GM12892 (cell line): ENCODE data around the gene SMIM13.
"Not testable (repeated sequence)": the region's sequence is repeated elsewhere in the genome, so short reads cannot be mapped to it uniquely, and the experiment has no call there.

ENCODE experiments used
- DNase-seq: peaks from one replicate; pipeline ENCODE4 v3.0.0; 2011; ENCODE audit not compliant: insufficient read length
- FAIRE-seq: peaks from 2 replicates; lab custom pipeline; 2011; peaks lifted over from hg19 to GRCh38; lab: Jason Lieb, UNC
- POLR2A ChIP-seq: IDR thresholded peaks from 2 replicates; pipeline ENCODE4 v1.6.1; 2011; ENCODE audit warnings: low read depth, low read length, control low read depth
- POLR2AphosphoS5 ChIP-seq: IDR thresholded peaks from 2 replicates; pipeline ENCODE4 v1.6.1; 2011; ENCODE audit warnings: low read depth, low read length, control low read depth
- TAF1 ChIP-seq: IDR thresholded peaks from 2 replicates; pipeline ENCODE4 v1.6.1; 2011; ENCODE audit warnings: low read depth, mild to moderate bottlenecking, control low read depth, low read length, borderline replicate concordance

SMIM13 gene

DNA sequence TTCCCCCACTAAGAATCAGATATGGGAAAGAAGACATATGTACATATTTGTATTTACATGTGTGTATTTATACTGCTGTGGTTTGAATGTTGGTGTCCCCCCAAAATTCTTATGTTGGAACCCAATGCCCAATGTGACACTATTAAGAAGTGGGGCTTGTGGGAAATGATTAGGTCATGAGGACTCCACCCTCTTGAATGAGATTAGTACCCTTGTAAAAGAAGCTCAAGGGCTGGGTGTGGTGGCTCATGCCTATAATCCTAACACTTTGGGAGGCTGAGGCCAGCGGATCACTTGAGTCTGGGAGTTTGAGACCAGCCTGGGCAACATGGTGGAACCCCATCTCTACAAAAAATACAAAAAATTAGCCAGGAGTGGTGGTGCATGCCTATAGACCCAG lies 3.9 kb upstream of the SMIM13 start:
- TF ChIP-seq TAF1 (no peak), POLR2AphosphoS5 (no peak), POLR2A (no peak)
- FAIRE-seq (no peak), DNase-seq (no peak)

DNA sequence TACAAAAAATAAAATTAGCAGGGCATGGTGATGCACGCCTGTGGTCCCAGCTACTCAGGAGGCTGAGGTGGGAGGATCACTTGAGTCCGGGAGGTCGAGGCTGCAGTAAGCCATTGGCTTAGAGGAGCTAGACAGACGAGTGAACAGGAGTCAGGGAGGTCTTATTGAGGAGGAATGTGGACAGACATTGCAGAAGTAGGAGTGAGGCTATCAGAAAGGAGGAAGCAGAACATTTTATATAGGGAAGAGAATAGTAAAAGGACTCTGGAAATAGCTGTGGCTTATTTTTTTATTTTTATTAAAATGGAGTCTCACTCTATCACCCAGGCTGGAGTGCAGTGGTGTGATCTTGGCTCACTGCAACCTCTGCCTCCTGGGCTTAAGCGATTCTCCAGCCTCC lies 2.5 kb upstream of the SMIM13 start:
- not testable (repeated sequence) for DNase-seq, FAIRE-seq

DNA sequence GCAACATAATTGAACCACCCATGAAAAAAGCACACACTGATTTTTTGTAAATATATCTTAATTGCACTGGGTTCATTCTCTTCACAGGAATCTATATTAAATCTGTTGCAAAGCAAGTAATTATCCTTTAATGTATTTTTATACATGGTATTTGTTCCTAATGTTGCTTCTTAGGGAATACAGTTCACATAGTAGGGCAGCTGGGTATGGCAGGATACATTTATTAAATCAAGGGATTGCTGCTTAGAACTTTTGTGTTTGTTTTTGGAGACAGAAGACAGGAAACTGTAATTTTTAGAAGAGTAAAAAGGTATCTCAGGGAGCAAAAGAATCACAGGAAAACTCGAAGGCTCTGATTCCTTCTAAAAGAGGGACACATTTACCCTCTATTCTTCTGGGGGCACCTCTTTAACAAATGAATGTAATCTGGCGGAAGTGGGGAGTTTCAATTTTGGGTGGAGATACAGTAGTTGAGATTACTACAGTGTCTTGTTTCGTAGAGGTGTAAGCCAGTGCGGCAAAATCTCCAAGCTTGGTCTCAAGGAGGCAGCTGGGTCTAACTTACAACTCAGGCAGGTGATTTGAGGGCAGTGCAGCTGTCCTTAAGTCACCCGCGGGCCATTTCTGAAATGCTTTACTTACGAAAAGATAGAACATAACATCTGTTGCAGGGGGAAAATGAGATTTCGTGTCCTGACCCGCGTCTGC lies 812 bp upstream of the SMIM13 start:
- FAIRE-seq (no peak), DNase-seq (peak; percentile 39)
- TF ChIP-seq TAF1, result no peak
- TF ChIP-seq POLR2AphosphoS5, result no peak
- TF ChIP-seq POLR2A, result no peak

DNA sequence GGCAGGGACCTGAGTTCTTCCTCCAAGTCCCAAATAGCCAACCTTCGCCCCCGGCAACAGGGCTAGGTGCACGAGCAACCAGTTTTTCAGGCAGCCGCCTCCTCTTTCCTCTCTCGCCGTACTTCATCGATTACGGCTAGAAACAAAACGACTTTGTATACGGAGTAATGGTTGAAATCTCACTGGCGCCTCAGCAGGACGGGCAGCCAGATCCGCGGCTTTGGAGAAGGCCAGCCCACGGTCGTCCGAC lies 333 bp upstream of the SMIM13 start:
- peak; percentile 67; the same call in 1 of the 2 replicates for TF ChIP-seq POLR2A
- 0 out of 2 replicates have a peak, but pooled peaks have one; percentile 59 for TF ChIP-seq POLR2AphosphoS5
- TF ChIP-seq TAF1, result peak; percentile 76; the same call in 1 of the 2 replicates
- DNase-seq (no peak), FAIRE-seq (no peak)

DNA sequence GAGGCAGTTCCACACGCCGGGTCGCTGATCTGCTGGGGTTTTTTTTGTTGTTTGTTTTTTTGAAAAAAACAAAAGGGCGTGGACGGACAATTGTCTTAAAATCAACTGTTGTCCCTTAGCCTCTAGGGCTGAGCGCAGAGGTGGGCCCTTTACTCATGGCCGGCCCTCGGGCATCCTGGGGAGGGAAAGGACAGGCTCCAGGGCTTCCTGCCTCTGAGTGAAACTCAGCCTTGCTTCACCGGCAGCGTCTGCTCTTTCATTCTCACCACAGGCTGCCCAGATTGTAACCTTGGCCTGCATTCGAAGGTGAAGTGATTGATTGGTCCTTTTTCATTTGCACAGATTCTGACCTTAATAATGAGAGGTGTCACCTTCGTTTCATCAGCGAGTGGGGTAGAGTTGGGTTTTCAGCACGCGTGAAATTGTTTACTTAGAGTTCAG lies 797 bp downstream of the SMIM13 start:
- FAIRE-seq, result peak; percentile 27
- TF ChIP-seq POLR2AphosphoS5, result no peak
- no peak for TF ChIP-seq POLR2A
- peak; percentile 36; the same call in 1 of the 2 replicates for TF ChIP-seq TAF1
- peak; percentile 41 for DNase-seq

DNA sequence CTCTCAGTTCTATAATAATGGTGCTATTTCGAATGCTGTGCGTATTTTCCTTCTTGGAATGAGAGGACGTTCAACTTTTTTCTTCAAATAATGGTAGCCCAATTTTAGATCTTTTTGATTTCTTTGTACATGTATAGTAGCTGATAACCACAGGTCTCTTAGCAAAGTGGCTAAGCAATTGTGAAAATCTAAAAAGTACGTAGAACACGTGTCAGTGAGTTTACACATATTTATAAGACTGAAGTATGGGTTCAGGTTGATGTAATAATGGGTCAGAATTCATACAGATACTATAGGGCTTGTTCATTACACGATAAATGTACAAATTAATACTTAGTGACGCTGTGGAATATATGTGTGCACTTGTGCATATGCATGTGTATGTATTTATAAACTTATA lies 1.3 kb downstream of the SMIM13 start:
- DNase-seq, result no peak
- no peak for FAIRE-seq
- TF ChIP-seq POLR2AphosphoS5 (no peak), TAF1 (no peak), POLR2A (no peak)

DNA sequence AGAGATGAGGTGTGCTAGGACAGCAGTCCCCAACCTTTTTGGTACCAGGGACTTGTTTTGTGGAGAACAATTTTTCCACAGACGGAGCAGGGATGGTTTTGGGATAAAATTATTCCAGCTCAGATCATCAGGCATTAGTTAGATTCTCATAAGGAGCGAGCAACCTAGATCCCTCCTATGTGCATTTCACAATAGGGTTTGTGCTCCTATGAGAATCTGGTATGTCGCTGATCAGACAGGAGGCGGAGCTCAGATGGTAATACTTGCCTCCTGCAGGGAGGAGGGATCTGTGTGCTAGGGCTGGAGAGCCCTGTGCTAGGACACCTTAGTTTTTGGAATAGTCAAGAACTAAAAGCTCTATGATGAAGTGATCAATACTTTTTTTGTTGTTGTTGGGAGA lies 2.5 kb downstream of the SMIM13 start:
- FAIRE-seq (no peak), DNase-seq (no peak)
- no peak for TF ChIP-seq POLR2A
- no peak for TF ChIP-seq POLR2AphosphoS5
- TF ChIP-seq TAF1, result no peak

DNA sequence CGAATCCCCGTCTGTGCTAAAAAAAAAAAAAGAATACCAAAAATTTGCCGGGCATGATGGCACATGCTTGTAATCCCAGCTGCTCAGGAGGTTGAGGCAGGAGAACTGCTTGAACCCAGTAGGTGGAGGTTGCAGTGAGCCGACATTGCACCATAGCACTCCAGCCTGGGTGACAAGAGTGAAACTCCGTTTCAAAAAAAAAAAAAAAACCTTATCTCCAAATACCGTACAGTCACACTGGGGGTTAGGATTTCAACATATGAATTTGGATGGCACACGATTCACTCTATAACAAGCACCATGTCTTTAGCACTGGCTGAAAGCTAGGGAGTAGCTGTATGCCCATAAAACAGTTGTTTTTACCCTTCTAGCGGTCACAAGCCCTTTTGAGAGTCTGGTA lies 3.8 kb downstream of the SMIM13 start:
- DNase-seq, result no peak

DNA sequence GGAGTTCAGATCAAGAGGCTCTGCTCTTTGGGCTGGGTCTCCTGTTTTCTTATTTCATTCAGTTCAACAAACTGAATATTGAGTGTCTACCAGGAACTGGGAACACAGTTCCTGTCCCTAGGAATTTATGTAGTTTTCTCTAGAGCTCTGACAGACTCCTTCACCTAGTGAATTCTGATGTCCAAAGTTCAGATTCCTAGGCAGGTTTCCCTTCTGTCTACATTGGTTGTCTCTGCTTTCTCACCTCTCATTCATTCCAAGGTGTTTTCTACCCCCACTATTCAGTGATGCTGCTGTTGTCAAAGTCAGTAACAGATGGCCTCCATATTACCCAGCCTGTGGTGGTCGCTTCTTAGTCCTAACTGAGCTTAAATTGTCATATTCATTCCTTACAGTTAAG lies 4.4 kb downstream of the SMIM13 start:
- DNase-seq (no peak), FAIRE-seq (no peak)
- TF ChIP-seq POLR2AphosphoS5, result no peak
- no peak for TF ChIP-seq TAF1
- TF ChIP-seq POLR2A, result no peak

More for the DNA sequence above, 3.8 kb downstream of the SMIM13 start:
- TF ChIP-seq POLR2AphosphoS5 (no peak), TAF1 (no peak), POLR2A (no peak)
- no peak for FAIRE-seq

DNA sequence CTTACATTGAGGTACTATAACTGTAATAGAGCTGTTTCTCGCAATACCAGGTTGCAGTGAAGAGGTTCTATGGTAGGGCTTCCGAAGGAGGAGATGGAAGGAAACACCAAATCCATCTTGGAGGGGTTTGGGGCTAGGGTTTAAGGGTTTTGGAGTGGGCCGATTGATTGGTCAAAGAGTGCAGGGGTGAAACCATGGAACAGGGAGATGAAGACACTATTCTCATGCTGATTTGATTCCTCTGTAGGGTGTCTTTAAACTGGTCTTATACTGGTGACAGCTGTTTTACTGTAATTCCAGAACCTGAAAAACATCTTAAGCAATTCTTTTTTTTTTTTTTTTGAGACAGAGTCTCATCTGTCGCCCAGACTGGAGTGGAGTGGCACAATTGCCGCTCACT lies 7.8 kb downstream of the SMIM13 start:
- FAIRE-seq, result no peak
- TF ChIP-seq POLR2AphosphoS5 (no peak), POLR2A (no peak), TAF1 (no peak)
- no peak for DNase-seq

DNA sequence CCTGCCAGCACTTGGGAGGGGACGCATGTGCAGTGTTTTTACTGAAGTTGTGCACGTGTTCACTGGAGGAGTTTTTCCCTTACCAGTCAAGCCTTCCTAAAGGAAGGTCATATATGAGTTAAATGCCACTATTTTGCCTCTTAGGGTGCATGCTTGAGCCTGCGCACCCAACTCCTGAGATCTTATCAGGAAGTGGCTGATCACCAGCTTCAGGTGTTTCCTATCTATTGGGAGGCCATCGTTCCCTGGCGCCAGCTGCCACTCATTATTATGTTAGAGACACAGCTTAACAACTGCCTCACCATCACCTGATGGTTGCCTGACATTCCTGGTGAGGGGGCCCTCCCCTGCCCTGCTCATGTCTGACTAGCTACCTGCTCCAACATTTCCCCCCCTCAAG lies 9.4 kb downstream of the SMIM13 start:
- DNase-seq, result no peak
- no peak for FAIRE-seq
- TF ChIP-seq POLR2A (no peak), POLR2AphosphoS5 (no peak), TAF1 (no peak)

DNA sequence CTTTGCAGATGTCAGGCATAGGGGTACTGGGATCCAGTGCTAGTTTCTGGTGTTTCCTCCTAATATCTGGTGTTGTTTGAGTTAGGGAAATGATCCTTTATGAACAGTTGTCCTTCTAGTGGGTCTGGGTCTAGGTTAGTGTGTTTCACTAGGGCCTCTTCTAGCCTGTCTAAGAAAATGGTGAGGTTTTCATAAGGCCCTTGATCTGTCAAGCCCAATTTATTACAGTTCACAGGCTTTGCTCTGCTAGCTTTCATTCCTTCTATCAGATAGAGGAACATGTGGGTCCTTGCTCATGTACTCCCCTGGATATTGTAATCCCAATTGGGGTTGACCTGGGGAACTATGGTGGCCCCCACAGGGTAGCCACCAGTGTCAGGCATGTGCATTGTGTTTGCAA lies 15.1 kb downstream of the SMIM13 start:
- TF ChIP-seq POLR2AphosphoS5 (no peak), TAF1 (no peak), POLR2A (no peak)
- DNase-seq (no peak), FAIRE-seq (no peak)
